ENCODE measurements around the gene SDK1.
A peak's percentile ranks its signal among the peaks of the same experiment; 100 is the strongest.

The SDK1 gene

DNA sequence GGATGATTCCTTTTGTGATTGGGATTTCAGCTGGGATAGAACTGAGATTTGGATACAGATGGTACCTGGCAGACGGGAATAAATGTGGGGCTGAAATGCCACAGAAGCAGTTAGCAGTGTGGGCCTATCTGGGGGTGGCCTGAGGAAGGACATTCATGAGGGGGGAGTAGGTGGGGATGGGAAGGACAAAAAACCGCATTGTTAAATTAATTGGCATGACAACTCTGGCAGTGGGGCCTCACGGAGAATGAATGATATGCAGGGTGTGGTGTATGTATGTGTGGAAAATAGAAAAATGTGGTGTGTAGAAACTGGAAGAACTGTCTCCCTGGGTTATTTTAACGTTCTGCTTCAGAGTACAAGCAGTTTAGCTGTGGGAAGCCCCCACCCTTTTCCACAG is 17.8 kb downstream of the SDK1 start (continued):
- peak; percentile 48 for TF ChIP-seq ZFHX2 (tag by site-specific recombination; conservative IDR thresholded peaks at IDR 0.05)
- no peak for TF ChIP-seq ZNF837 (tag by site-specific recombination; IDR thresholded peaks at IDR 0.05)
- TF ChIP-seq ZNF416 (tag by site-specific recombination; IDR thresholded peaks at IDR 0.05), result no peak
- TF ChIP-seq ZNF221 (tag by site-specific recombination; IDR thresholded peaks at IDR 0.05; ENCODE audit: borderline replicate concordance), result no peak
- TF ChIP-seq REPIN1 (tag by site-specific recombination; IDR thresholded peaks at IDR 0.05; ENCODE audit: low read depth), result no peak
- no peak for TF ChIP-seq BCL11A (tag by site-specific recombination; IDR thresholded peaks at IDR 0.05; ENCODE audit: low read depth)
- TF ChIP-seq, protein P1, sequence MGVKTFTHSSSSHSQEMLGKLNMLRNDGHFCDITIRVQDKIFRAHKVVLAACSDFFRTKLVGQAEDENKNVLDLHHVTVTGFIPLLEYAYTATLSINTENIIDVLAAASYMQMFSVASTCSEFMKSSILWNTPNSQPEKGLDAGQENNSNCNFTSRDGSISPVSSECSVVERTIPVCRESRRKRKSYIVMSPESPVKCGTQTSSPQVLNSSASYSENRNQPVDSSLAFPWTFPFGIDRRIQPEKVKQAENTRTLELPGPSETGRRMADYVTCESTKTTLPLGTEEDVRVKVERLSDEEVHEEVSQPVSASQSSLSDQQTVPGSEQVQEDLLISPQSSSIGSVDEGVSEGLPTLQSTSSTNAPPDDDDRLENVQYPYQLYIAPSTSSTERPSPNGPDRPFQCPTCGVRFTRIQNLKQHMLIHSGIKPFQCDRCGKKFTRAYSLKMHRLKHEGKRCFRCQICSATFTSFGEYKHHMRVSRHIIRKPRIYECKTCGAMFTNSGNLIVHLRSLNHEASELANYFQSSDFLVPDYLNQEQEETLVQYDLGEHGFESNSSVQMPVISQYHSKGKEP (tag by site-specific recombination; IDR thresholded peaks at IDR 0.05), result no peak
- TF ChIP-seq EGR2 (tag by site-specific recombination; IDR thresholded peaks at IDR 0.05; ENCODE audit: low read depth), result peak; percentile 60

DNA sequence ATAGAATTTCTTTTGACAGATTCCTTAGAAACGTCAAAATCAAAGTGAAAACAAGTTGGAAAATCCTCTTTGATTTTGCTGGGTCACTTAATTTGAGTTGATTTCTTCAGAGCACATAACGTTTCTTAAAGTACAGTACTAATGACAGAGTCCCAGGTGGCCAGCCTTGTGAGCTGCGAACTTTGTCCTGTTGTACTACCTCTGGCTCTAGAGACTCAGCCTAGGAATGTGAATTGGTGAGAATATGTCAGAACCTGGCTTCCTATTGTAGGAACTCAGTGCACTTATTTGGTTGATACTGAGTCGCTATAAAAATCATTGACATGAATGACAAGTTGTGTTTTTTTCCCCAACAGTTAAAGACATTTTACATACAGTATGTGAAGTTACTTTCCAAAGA is 20.2 kb downstream of the SDK1 start:
- H3K36me3 ChIP-seq (ENCODE audit: control insufficient read depth in 2 of 2, insufficient read depth in 1 of 2, low read length in 2 of 2), result no peaks in the 10 kb centered on the region
- H3K4me3 ChIP-seq (ENCODE audit: low read depth, low read length), result no peak overlapping the region
- ChIA-PET POLR2A (interaction anchor here (0.7 to 0.9 kb wide), 2 partner anchors 16 to 19 kb away, joined by 3 to 4 read pairs; no protein-coding TSS in a partner anchor), CTCF (interaction anchor here (0.7 kb wide), 1 partner anchor 41 kb away, joined by 3 read pairs; no protein-coding TSS in a partner anchor)
- no peak overlapping the region for H3K27ac ChIP-seq (ENCODE audit: extremely low read depth, low read depth, low read length)
- TF ChIP-seq ZNF202 (tag by site-specific recombination; IDR thresholded peaks at IDR 0.05; ENCODE audit: borderline replicate concordance) (no peak), ZNF266 (tag by site-specific recombination; IDR thresholded peaks at IDR 0.05; ENCODE audit: low read depth) (no peak), ZNF791 (tag by site-specific recombination; IDR thresholded peaks at IDR 0.05) (no peak), ZBTB17 (tag by site-specific recombination; IDR thresholded peaks at IDR 0.05) (no peak), GLIS2 (tag by site-specific recombination; IDR thresholded peaks at IDR 0.05) (no peak), ZNF585B (tag by site-specific recombination; IDR thresholded peaks at IDR 0.05) (no peak), ZNF521 (tag by site-specific recombination; IDR thresholded peaks at IDR 0.05) (no peak), IKZF3 (tag by site-specific recombination; IDR thresholded peaks at IDR 0.05) (no peak), REPIN1 (tag by site-specific recombination; IDR thresholded peaks at IDR 0.05; ENCODE audit: low read depth) (no peak), ZNF473 (tag by site-specific recombination; IDR thresholded peaks at IDR 0.05) (no peak), ZBTB7A (tag by site-specific recombination; IDR thresholded peaks at IDR 0.05; ENCODE audit: low read depth) (no peak), ZNF549 (tag by site-specific recombination; IDR thresholded peaks at IDR 0.05) (no peak), ZNF514 (tag by site-specific recombination; IDR thresholded peaks at IDR 0.05) (no peak), ZNF558 (tag by site-specific recombination; IDR thresholded peaks at IDR 0.05) (no peak), ZSCAN23 (tag by site-specific recombination; IDR thresholded peaks at IDR 0.05) (no peak), ZNF660 (tag by site-specific recombination; IDR thresholded peaks at IDR 0.05) (no peak)
- TF ChIP-seq, protein P2, sequence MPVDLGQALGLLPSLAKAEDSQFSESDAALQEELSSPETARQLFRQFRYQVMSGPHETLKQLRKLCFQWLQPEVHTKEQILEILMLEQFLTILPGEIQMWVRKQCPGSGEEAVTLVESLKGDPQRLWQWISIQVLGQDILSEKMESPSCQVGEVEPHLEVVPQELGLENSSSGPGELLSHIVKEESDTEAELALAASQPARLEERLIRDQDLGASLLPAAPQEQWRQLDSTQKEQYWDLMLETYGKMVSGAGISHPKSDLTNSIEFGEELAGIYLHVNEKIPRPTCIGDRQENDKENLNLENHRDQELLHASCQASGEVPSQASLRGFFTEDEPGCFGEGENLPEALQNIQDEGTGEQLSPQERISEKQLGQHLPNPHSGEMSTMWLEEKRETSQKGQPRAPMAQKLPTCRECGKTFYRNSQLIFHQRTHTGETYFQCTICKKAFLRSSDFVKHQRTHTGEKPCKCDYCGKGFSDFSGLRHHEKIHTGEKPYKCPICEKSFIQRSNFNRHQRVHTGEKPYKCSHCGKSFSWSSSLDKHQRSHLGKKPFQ (tag by site-specific recombination; IDR thresholded peaks at IDR 0.05), result no peak
- TF ChIP-seq, protein P3, sequence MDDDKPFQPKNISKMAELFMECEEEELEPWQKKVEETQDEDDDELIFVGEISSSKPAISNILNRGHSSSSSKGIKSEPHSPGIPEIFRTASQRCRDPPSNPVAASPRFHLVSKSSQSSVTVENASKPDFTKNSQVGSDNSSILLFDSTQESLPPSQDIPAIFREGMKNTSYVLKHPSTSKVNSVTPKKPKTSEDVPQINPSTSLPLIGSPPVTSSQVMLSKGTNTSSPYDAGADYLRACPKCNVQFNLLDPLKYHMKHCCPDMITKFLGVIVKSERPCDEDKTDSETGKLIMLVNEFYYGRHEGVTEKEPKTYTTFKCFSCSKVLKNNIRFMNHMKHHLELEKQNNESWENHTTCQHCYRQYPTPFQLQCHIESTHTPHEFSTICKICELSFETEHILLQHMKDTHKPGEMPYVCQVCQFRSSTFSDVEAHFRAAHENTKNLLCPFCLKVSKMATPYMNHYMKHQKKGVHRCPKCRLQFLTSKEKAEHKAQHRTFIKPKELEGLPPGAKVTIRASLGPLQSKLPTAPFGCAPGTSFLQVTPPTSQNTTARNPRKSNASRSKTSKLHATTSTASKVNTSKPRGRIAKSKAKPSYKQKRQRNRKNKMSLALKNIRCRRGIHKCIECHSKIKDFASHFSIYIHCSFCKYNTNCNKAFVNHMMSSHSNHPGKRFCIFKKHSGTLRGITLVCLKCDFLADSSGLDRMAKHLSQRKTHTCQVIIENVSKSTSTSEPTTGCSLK (tag by site-specific recombination; IDR thresholded peaks at IDR 0.05), result no peak
- TF ChIP-seq, protein P4, sequence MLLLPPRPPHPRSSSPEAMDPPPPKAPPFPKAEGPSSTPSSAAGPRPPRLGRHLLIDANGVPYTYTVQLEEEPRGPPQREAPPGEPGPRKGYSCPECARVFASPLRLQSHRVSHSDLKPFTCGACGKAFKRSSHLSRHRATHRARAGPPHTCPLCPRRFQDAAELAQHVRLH (tag by site-specific recombination; IDR thresholded peaks at IDR 0.05), result no peak
- TF ChIP-seq, protein P5, sequence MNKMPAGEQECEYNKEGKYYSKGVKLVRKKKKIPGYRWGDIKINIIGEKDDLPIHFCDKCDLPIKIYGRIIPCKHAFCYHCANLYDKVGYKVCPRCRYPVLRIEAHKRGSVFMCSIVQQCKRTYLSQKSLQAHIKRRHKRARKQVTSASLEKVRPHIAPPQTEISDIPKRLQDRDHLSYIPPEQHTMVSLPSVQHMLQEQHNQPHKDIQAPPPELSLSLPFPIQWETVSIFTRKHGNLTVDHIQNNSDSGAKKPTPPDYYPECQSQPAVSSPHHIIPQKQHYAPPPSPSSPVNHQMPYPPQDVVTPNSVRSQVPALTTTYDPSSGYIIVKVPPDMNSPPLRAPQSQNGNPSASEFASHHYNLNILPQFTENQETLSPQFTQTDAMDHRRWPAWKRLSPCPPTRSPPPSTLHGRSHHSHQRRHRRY (tag by site-specific recombination; IDR thresholded peaks at IDR 0.05), result no peak
- no peaks in the 10 kb centered on the region for H3K9me3 ChIP-seq (ENCODE audit: control insufficient read depth, insufficient read depth, low read depth, low read length)
- no peaks in the 10 kb centered on the region for H3K4me1 ChIP-seq (ENCODE audit: control insufficient read depth, insufficient read depth, low read length)

Measured in HEK293 (cell line).